GM19239 (cell line): ENCODE data around the gene STXBP6.
"Not testable (repeated sequence)": the region's sequence is repeated elsewhere in the genome, so short reads cannot be mapped to it uniquely, and the experiment has no call there.

Experiments used
- DNase-seq: peaks from one replicate; pipeline ENCODE4 v3.0.0; 2011; ENCODE audit warnings: low spot score; ENCODE audit not compliant: insufficient read length
- FAIRE-seq: peaks from 2 replicates; lab custom pipeline; 2011; peaks lifted over from hg19 to GRCh38; lab: Jason Lieb, UNC

STXBP6 gene

DNA sequence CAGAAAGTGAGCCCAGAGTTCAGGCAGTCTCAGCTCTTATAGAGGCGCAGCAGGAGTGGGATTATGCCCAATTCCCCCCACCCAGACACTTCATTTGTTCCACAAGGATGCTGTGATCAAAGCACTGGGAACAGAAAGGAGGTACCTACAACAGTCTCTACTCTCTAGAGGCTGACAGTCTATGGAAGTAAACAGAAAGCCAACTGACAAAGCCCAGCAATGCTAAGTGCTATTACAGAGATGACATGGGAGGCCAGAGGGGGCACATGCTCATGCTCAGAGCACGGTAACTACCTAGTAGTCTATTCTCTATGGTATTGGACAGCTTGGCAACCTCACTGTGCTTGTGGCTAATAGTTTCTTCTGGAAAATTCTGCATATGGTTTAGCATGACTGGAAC is 85.9 kb downstream of the STXBP6 start:
- FAIRE-seq (no peak), DNase-seq (no peak)

GRCh38 chr14:24962118-24962517 is 87.8 kb downstream of the STXBP6 start:
- not testable (repeated sequence) for DNase-seq, FAIRE-seq

DNA sequence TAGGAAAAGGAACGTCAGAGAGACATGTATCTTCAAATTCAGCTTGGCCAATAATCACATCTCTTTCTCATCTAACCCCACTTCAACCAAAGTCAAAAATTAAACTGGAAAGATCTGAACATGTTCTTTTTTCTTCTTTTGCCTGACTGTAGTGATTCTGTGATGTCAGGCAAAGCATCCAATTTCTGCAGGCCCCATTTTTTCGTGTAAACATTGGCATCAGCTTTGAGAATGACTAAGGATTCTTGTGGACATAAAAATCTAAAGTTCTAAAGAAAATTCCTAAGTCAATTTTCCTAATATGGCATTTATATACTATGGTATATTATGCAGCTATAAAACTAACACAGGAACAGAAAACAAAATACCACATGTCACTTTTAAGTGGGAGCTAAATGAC is 89.1 kb downstream of the STXBP6 start:
- DNase-seq = no peak
- FAIRE-seq = no peak

- peak; percentile 42 for FAIRE-seq
- no peak for DNase-seq
Observed at GRCh38 chr14:24959791-24960331, 90.1 kb downstream of the STXBP6 start.

GRCh38 chr14:24958271-24958670 is 91.7 kb downstream of the STXBP6 start:
- no peak for DNase-seq
- no peak for FAIRE-seq

DNA sequence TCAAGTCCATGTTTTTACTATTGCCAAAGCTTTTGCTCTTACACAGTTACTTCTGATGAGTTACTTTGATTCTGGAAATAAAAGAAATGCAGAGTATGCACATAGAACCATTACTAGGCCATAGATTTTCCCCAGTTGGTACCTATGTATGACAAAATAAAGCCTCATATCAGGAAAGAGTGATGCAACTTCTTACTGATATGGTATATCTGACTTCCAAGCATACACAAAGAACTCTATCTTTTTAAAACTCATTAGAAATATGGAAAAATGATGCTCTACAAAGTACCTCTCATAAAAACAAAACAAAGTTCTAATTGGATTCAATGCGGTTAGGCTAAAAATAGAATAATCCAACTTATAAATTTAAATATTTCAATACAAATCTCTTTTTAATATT is 92.1 kb downstream of the STXBP6 start:
- no peak for FAIRE-seq
- DNase-seq = no peak

DNA sequence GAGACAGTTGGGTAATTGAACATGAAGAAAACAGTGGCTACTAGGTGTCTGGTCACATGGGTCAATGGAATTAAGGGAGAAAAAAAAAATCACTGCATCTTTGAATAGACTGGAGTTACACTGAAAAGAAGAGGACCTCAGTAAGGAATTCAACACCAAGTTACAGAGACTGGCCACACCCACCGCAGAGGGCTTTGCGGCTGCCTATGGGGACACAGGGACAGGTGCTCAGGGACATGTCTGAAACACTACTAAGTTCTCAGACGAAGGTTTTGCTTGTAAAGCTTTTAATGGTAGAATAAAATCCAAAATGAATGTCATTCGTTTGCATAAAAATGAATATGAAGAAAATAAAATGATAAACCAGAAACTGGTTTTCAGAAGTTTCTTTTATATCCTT is 93.8 kb downstream of the STXBP6 start:
- DNase-seq = no peak
- no peak for FAIRE-seq

DNA sequence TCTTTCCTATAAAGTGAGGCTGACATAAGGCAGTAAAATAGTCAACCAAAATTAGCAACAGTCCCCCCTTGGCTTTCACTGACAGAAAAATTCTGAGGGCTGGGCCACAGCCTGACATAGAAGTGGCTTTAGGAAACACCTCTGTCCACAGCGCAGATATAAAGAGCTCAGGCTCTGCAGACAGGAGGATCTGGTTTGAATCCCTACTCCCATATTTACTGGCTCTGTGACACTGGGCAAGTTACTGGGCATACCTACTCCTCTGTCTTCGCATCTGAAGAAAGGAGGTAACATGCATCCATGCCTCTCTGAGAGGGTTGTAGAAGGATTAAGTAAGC is 95.3 kb downstream of the STXBP6 start:
- DNase-seq = no peak
- no peak for FAIRE-seq

DNA sequence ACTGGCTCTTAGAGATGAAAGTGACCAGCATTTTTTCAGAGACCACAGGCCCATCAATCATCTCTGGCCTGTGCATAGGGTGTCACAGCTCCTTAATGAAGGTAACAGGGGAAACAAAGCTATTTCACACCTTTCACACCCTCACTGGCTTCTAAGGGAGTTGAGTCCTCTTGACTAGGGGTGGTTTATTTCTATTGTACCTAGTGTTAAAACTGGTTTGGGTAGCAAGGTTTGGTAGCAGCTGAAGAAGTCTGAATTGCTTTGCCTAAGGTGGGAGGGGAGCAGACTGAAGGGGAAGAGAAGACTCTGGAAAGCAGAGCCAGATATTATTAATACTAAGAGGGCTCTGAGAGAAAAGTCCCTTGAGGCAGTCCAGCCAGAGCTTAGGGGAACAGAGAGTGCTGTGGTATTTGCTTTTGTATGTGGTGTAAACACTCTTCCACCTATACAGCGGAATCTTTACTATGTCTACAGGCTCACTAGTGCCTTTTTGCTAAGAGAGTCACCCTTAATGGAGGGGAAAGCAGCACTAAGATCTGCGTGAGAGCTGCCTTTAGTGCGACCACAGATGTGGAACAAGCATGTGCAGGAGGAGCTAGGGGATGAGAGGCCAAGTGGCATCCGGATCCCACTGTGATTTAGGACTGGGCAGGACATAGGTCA is 95.8 kb downstream of the STXBP6 start:
- no peak for FAIRE-seq

DNA sequence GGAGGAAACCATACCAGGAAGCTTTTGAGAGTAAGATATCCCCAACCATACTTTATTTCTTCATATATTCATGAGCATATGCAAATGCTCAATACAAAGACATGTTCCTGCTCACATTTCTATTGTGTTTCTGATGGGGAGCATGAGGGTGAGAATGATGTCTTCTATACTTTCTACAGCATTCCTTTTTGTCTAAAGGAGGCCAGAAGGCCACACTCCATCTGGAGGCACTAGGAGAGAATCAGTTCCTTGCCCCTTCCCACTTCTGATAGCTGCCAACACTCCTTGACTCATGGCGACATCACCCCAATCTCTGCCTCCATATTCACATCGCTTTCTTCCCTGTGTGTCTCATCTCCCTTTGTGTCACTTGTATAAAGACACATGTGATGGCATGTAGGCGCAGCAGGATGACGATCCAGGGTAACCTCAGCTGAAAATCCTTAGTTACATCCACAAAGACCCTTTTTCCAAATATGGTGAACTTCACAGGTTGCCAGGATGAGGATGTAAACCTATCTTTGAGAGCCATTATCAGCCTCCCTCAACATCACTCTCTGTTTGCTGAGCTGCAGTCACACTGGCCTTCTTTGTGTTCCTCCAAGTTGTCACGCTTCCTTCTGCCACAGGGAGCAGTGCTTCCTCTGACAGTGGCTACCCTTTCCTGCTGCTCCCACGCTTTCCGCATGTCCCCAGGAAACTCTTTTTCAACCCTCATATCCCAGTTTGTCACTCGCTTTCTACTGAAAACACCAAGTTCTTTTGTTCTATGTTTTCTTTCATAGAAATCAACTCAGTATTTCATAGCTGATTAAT is 96.9 kb downstream of the STXBP6 start:
- FAIRE-seq (no peak), DNase-seq (no peak)

More for the DNA sequence above, 95.8 kb downstream of the STXBP6 start:
- DNase-seq = no peak

DNA sequence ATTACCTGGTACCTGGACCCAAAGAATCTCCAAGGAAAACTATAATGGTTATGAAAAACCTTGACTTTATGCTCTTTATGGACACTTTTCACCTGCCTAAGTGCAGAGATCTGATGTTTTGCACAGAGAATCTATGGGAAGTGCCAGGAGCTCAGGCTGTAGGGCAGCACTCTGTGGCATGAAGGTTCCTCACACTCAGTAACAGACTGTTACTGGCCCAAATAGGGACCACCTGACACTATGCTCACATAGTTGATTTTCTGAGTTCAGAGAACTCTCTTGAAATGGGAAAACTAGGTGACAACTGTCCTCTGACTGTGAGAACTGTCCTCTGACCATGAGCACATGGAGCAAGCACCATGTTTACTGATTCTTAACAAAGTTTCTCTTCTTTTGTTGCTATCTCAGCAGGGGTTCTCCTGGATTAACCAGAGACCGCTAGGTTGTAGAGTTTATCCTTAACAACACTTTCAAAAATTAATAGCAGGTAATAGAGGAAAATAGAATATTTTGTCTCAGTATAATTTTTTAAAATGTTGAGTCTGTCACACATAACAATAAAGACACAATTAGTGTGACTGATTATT is 101.6 kb downstream of the STXBP6 start:
- no peak for DNase-seq
- no peak for FAIRE-seq

DNA sequence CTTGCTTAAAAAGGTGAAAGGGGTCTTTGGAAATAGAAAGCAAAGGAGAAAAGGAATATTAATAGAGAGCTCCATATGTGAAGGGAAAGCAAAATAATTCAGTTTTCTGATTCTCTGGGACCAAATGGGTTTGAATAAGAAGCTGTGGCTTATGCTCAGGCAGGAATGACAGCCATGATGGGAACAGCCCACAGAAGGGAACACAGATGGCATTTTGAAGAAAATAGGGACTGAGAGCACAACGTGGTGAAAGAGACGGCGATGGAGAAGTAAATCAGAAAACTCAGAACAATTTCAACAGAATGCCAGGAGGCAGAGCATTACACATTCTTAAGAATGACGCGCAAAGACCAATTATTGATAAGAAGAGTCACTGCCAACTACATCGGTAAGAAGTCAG is 102.8 kb downstream of the STXBP6 start:
- DNase-seq (no peak), FAIRE-seq (no peak)

GRCh38 chr14:24944800-24945199 is 105.1 kb downstream of the STXBP6 start:
- no peak for DNase-seq
- FAIRE-seq = no peak

- FAIRE-seq (no peak), DNase-seq (no peak)
Observed at GRCh38 chr14:24943024-24943423, 106.9 kb downstream of the STXBP6 start.

DNA sequence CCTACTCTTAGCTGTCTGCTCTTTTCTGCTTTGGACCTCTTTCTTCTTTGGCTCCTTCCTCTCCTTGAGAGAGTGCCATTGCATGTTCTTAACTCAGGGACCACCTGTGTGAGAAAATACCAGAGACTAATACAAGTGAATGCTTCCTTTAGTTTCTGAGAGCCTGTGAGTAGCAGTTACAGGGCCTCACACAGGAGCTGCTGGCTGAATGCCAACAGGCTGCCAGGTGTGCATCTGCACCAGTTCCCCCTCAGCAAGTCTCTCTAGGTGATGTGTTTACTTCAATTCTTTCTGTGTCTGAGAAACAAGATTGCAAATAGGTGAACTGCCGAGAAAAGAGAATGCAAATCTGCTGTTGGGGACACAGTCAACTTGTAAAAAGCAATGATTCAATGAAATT is 108.2 kb downstream of the STXBP6 start:
- DNase-seq (no peak), FAIRE-seq (no peak)

GRCh38 chr14:24940213-24940783 is 109.6 kb downstream of the STXBP6 start:
- DNase-seq (no peak), FAIRE-seq (no peak)

DNA sequence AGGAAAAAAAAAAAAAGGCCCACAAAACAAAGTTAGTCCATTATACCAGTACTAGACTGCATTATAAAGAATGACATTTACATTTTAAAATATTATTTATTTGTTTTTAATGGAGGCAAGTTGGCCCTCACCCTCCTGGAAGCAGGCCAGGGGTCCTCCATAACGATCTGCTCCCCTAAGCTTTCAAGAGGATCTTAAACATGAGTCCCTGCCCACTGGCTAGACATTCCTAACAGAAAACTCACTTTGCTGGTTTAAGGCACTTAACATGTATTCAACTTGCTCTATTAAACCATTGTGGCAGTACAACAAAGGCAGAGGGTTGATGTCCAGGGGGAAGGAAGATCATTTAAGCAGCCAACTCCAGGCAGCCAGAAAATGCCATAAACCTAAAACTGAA is 111.4 kb downstream of the STXBP6 start:
- DNase-seq = no peak
- no peak for FAIRE-seq

DNA sequence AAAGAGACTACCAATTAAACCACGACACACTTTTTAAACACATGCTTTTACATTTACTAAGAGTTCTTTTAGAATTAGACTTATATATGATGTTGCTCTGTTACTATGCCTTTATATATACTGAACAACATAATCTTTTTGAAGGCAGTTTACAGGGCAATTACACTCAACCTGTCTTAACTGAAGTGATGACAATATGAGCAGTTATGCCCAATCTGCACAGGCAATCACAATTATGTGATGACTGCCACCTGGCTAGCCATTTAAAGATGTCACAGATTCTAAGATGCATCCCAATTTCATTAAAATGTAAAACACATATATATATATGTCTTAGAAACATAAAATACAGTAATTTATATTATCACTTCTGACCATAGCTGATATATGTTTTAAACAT is 112.6 kb downstream of the STXBP6 start:
- FAIRE-seq = no peak
- no peak for DNase-seq

- not testable (repeated sequence) for FAIRE-seq, DNase-seq
Observed at GRCh38 chr14:24936773-24937172, 113.2 kb downstream of the STXBP6 start.

DNA sequence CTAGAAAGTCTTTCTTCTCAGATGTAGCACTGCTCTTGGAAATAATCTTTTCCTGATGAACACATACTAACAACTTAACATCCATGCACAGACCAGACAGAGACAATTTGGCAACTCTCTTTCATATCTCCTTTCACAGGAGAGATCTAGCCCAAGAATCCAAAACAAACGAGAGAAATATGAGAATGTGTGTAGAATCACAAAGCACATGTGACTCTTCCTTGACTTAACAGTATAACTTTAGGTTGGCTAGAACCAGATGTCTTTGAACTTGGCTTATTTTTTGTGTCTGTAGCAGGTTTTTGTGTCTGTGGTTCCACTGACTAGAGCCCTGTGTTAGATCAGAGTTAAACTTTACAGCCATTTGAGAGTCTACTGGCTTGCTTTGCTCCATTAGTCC is 114.2 kb downstream of the STXBP6 start:
- FAIRE-seq (no peak), DNase-seq (no peak)

GRCh38 chr14:24928386-24928900 is 121.5 kb downstream of the STXBP6 start:
- FAIRE-seq (no peak), DNase-seq (no peak)
